Vagina (tissue), 2 donors: ENCODE results near the gene PHLDA3.

Source experiments
- CTCF ChIP-seq, 3 experiments: fragments of 450-650 bp in 2 of 3; fragments of 200-600 bp in 1 of 3; sonication (generic) in 1 of 3; IDR thresholded peaks; one replicate each; pipeline ENCODE4 v1.5.1; 2017 to 2019; ENCODE audit warnings: antibody characterized with exemption in 3 of 3, mild to moderate bottlenecking in 2 of 3, moderate library complexity in 2 of 3
- POLR2A ChIP-seq, 2 donors: fragments of 450-650 bp; IDR thresholded peaks; one replicate each; pipeline ENCODE4 v1.6.1; 2017; ENCODE audit warnings: antibody characterized with exemption in 2 of 2, mild to moderate bottlenecking in 2 of 2, moderate library complexity in 2 of 2
- POLR2AphosphoS5 ChIP-seq, 2 donors: sonication (generic); formaldehyde crosslinking; IDR thresholded peaks; one replicate each; pipeline ENCODE4 v1.9.0; 2017; ENCODE audit warnings: antibody characterized with exemption in 2 of 2, mild to moderate bottlenecking in 2 of 2, low read depth in 1 of 2; ENCODE audit not compliant: insufficient read depth in 1 of 2

GRCh38 chr1:201468844-201469644 is at the start of gene PHLDA3:
- TF ChIP-seq CTCF (IDR thresholded peaks at IDR 0.05) (no peak), POLR2A (IDR thresholded peaks at IDR 0.05) (peak in 1 of 2 donors; percentile 92), POLR2AphosphoS5 (IDR thresholded peaks at IDR 0.05; ENCODE audit: insufficient read depth in 1 of 2, low read depth in 1 of 2) (peak in 1 of 2 donors; percentile 84)
